Measurements from ENCODE around the gene SIRT2.
A peak's percentile ranks its signal among the peaks of the same experiment; 100 is the strongest.

Gene SIRT2

GRCh38 chr19:38929929-38930775 is 30.7 kb upstream of the SIRT2 start, which contains the start of gene SARS2 (continued):
- TF ChIP-seq ZNF112 (tag by site-specific recombination; IDR thresholded peaks at IDR 0.05): no peak
- TF ChIP-seq ZNF311 (tag by site-specific recombination; IDR thresholded peaks at IDR 0.05; ENCODE audit: borderline replicate concordance): no peak
- TF ChIP-seq ZNF350 (tag by site-specific recombination; IDR thresholded peaks at IDR 0.05): no peak
- TF ChIP-seq PRDM6 (tag by site-specific recombination; IDR thresholded peaks at IDR 0.05): no peak
- no peak for TF ChIP-seq ZIC2 (tag by site-specific recombination; IDR thresholded peaks at IDR 0.05)
- peak; percentile 91 for TF ChIP-seq IKZF3 (tag by site-specific recombination; IDR thresholded peaks at IDR 0.05)
- peak; percentile 99 for TF ChIP-seq ZNF501 (tag by site-specific recombination; IDR thresholded peaks at IDR 0.05)
- peak; percentile 92 for TF ChIP-seq ZNF639 (tag by site-specific recombination; IDR thresholded peaks at IDR 0.05)
- peak; percentile 61 for TF ChIP-seq WT1 (tag by site-specific recombination; IDR thresholded peaks at IDR 0.05)
- peak; percentile 85 for TF ChIP-seq ZBTB7A (tag by site-specific recombination; IDR thresholded peaks at IDR 0.05; ENCODE audit: low read depth)
- TF ChIP-seq KLF10 (tag by site-specific recombination; IDR thresholded peaks at IDR 0.05): no peak; the same call in 1 of the 2 replicates
- peak; percentile 47; the same call in 1 of the 2 replicates for TF ChIP-seq ZBTB21 (tag by site-specific recombination; IDR thresholded peaks at IDR 0.05)
- no peak; the same call in 1 of the 2 replicates for TF ChIP-seq ZNF146 (tag by site-specific recombination; IDR thresholded peaks at IDR 0.05)
- no peak; the same call in 1 of the 2 replicates for TF ChIP-seq ZBTB44 (tag by site-specific recombination; IDR thresholded peaks at IDR 0.05)
- TF ChIP-seq ZNF488 (tag by site-specific recombination; IDR thresholded peaks at IDR 0.05): no peak
- TF ChIP-seq ZNF76 (tag by site-specific recombination; IDR thresholded peaks at IDR 0.05; ENCODE audit: borderline replicate concordance, low read depth): peak; percentile 67; the same call in 1 of the 2 replicates
- TF ChIP-seq KLF7 (tag by site-specific recombination; IDR thresholded peaks at IDR 0.05; ENCODE audit: borderline replicate concordance): no peak; the same call in 1 of the 2 replicates
- no peak for TF ChIP-seq FEZF1 (tag by site-specific recombination; IDR thresholded peaks at IDR 0.05)
- peak; percentile 98 for TF ChIP-seq ZFP37 (tag by site-specific recombination; IDR thresholded peaks at IDR 0.05)
- no peak for TF ChIP-seq RBAK (tag by site-specific recombination; IDR thresholded peaks at IDR 0.05)
- peak; percentile 83; the same call in 1 of the 2 replicates for TF ChIP-seq ZSCAN5A (tag by site-specific recombination; IDR thresholded peaks at IDR 0.05)
- TF ChIP-seq YY1 (tag by site-specific recombination; IDR thresholded peaks at IDR 0.05): peak; percentile 99
- no peak; the same call in 1 of the 2 replicates for TF ChIP-seq ZNF660 (tag by site-specific recombination; IDR thresholded peaks at IDR 0.05)
- TF ChIP-seq HOXA7 (CRISPR knock-in tag; IDR thresholded peaks at IDR 0.05; ENCODE audit: borderline replicate concordance): no peak
- TF ChIP-seq ZNF335 (tag by site-specific recombination; conservative IDR thresholded peaks at IDR 0.05): peak; percentile 97
- TF ChIP-seq REST (tag by site-specific recombination; IDR thresholded peaks at IDR 0.05): peak; percentile 41; the same call in 1 of the 2 replicates
- TF ChIP-seq KLF1 (tag by site-specific recombination; IDR thresholded peaks at IDR 0.05): peak; percentile 50; the same call in 1 of the 2 replicates
- no peak for TF ChIP-seq ZNF510 (tag by site-specific recombination; IDR thresholded peaks at IDR 0.05; ENCODE audit: insufficient replicate concordance)
- no peak for TF ChIP-seq EGR2 (tag by site-specific recombination; IDR thresholded peaks at IDR 0.05; ENCODE audit: low read depth)
